ENCODE results near the gene RTN1. TPM values are rescaled to one million over a fixed set of nuclear protein-coding genes. Genes with fewer than 3 reads are reported as not detected.

Gene RTN1
- polyA plus RNA-seq, 2 of the 4 experiments (the other 2 are of a cell fraction) = 0.09 TPM; not detected in 1

- no peak overlapping the region for H3K4me2 ChIP-seq
- no peak overlapping the region for H3K27ac ChIP-seq
- DNase-seq (ENCODE audit: low read depth in 1 of 2, low spot score in 1 of 2) (no peak), ATAC-seq (no peak), FAIRE-seq (no peak)
- ChIA-PET POLR2A (no interaction called here), CTCF (interaction anchor here (1.0 to 1.5 kb wide), 2 partner anchors 8 to 16 kb away, joined by 3 read pairs; no protein-coding TSS in a partner anchor)
- 0% methylated on average over 2 of the region's 2 CpGs for WGBS (ENCODE audit: missing lambda C conversion rate)
- H3K4me3 ChIP-seq = no peak overlapping the region
- no peaks in the 10 kb centered on the region for H3K4me1 ChIP-seq
- H3K9me3 ChIP-seq = no peaks in the 10 kb centered on the region
- TF ChIP-seq RNF2 (IDR thresholded peaks at IDR 0.05; ENCODE audit: borderline replicate concordance, low read depth) = no peak
- no peak for TF ChIP-seq RCOR1 (IDR thresholded peaks at IDR 0.05; ENCODE audit: low read depth, low read length)
- TF ChIP-seq ZSCAN20 (CRISPR knock-in tag; IDR thresholded peaks at IDR 0.05) = no peak
- TF ChIP-seq HOXA7 (CRISPR knock-in tag; IDR thresholded peaks at IDR 0.05) = no peak
- TF ChIP-seq JUN (IDR thresholded peaks at IDR 0.05) = no peak
- TF ChIP-seq E2F6 (IDR thresholded peaks at IDR 0.05; ENCODE audit: borderline replicate concordance, low read depth) = no peak
- TF ChIP-seq TFCP2L1 (CRISPR knock-in tag; IDR thresholded peaks at IDR 0.05) = no peak
- TF ChIP-seq EHMT2 (IDR thresholded peaks at IDR 0.05; ENCODE audit: low read depth) = no peak
- TF ChIP-seq MAX (IDR thresholded peaks at IDR 0.05) = no peak
- no peak for TF ChIP-seq PBX3 (IDR thresholded peaks at IDR 0.05)
- no peak for TF ChIP-seq HES2 (IDR thresholded peaks at IDR 0.05)
- TF ChIP-seq PHF8 (IDR thresholded peaks at IDR 0.05; ENCODE audit: borderline replicate concordance, low read depth) = no peak
- no peak for TF ChIP-seq CHD4 (IDR thresholded peaks at IDR 0.05; ENCODE audit: borderline replicate concordance)
- no peak for TF ChIP-seq EP300 (IDR thresholded peaks at IDR 0.05)
- TF ChIP-seq HEYL (CRISPR knock-in tag; IDR thresholded peaks at IDR 0.05) = no peak
- TF ChIP-seq ZFP36 (IDR thresholded peaks at IDR 0.05; ENCODE audit: borderline replicate concordance, partially characterized antibody) = no peak
- no peak for TF ChIP-seq GATA3 (IDR thresholded peaks at IDR 0.05; ENCODE audit: borderline replicate concordance)
- TF ChIP-seq NPAS2 (CRISPR knock-in tag; IDR thresholded peaks at IDR 0.05; ENCODE audit: borderline replicate concordance) = no peak
- TF ChIP-seq FOSL2 (IDR thresholded peaks at IDR 0.05) = no peak
- no peak for TF ChIP-seq FOSL2 (CRISPR knock-in tag; IDR thresholded peaks at IDR 0.05)
- TF ChIP-seq KDM5A (IDR thresholded peaks at IDR 0.05) = no peak
Observed at GRCh38 chr14:59711080-59711479, 159.5 kb downstream of the RTN1 start.

GRCh38 chr14:59707778-59708561 is 162.6 kb downstream of the RTN1 start:
- CTCF ChIA-PET = interaction anchor here (2.5 kb wide), 1 partner anchor 190 kb away, joined by 8 read pairs; no protein-coding TSS in a partner anchor
- 0 out of 3 replicates have a peak, but pooled peaks cover 2% of the 10 kb centered on the region for H3K9me3 ChIP-seq
- TF ChIP-seq POLR2AphosphoS2 (conservative IDR thresholded peaks at IDR 0.05; ENCODE audit: low read length) (no peak), CBX8 (IDR thresholded peaks at IDR 0.05) (no peak), TP53 (CRISPR knock-in tag; IDR thresholded peaks at IDR 0.05) (no peak), JUN (IDR thresholded peaks at IDR 0.05) (no peak), RCOR1 (IDR thresholded peaks at IDR 0.05; ENCODE audit: low read depth, low read length) (no peak), ZC3H11A (IDR thresholded peaks at IDR 0.05) (no peak), MAFK (IDR thresholded peaks at IDR 0.05; ENCODE audit: partially characterized antibody) (peak; percentile 46), BCL3 (IDR thresholded peaks at IDR 0.05) (no peak)
- no peaks in the 10 kb centered on the region for H3K4me1 ChIP-seq
- WGBS (ENCODE audit: missing lambda C conversion rate) = 4% methylated on average over 7 of the region's 7 CpGs
- no peak for DNase-seq (ENCODE audit: low read depth in 1 of 2, low spot score in 1 of 2)
- POLR2A ChIA-PET = no interaction called here
- no peak for FAIRE-seq
- H3K4me3 ChIP-seq = no peak overlapping the region
- no peak overlapping the region for H3K4me2 ChIP-seq
- H3K27ac ChIP-seq = no peak overlapping the region
- no peak for ATAC-seq
